GM18858 (cell line): ENCODE measurements around the gene AMFR.

Experiments used
- ATAC-seq: cut with Tn5 transposase; IDR thresholded peaks from one replicate; pipeline ENCODE4 v1.9.1; 2021; ENCODE audit not compliant: unreplicated experiment

Gene AMFR

DNA sequence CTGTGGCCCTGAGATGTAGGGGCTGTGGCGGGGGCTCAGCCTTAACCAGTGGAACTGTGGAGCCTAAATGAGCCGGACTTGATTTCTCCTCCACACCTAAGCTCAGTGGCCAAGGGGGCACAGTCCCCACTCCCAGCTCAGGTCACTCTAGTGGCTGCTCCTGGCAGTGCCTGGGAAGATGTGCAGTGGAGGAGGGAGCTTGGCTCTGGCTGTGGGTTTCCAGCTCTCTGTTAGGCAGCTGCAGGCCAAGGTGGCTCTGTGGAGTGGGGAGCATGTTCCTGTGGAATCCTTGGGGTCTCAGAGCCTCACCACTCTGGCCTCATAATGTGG is 76.3 kb downstream of the AMFR start:
- ATAC-seq: no peak

DNA sequence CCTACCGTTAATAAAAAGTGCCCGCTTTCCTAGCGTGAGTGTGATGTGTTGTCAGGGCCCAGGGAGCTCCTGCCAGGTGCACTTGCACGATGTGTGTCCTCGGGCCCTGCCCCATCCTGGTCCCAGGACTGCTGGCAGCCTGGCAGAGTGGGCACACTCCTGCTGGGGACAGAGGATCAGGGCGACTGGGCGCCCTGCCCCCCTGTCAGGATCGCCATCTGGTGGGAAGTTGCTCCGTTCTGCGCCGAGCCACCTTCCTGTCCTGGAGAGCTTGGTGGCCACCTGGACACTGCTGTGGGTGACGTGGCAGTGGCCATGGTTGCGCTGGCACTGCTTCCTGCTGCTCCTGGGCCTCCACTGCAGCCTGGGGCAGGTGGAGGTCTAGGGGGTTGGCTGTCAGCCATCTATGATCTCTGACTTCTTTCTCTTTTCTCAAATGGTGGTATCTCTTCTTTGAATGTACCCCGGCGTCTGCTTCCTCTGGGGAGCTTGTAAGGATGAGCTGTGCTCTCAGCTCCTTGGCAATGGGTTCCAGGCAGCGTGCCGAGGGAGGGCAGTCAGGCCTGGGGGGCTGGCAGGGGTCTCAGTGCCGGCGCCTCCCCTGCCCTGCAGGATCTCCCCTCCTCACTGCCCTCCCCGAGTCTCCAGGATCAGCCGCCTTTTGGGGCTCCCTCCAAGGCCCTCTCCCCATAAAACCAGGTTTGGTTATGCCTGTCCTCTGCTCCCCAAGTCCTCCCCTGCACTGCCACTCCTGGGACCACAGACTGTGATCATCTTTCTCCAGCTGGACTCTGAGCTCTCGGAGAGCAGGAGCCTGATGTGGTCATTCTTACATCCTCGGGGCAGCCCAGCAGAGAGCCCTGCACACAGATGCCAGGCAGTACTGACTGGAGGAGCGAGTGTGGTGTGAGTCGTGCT is 76.9 kb downstream of the AMFR start:
- no peak for ATAC-seq

DNA sequence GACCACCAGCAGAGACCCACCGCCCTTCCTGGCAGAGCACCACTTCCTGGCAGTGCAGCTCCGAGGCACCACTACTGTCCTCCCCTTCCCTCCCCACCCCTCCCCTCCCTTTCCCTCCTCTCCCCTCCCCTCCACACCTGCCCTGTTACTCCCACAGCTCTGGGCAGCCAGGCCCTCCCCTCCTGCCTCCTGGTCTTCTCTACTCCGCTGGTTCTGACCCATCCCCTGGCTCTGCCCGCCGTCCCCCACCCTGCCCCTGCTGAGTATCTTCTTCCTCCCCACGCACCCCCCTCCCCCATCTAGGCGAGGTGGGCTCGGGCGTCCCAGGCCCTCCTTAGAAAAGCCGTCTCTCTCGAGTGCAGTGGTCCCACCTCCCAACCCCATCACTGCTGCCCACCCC is 77.7 kb downstream of the AMFR start:
- no peak for ATAC-seq

- no peak for ATAC-seq
These were observed 78.2 kb downstream of the AMFR start for GRCh38 chr16:56347166-56347565.

DNA sequence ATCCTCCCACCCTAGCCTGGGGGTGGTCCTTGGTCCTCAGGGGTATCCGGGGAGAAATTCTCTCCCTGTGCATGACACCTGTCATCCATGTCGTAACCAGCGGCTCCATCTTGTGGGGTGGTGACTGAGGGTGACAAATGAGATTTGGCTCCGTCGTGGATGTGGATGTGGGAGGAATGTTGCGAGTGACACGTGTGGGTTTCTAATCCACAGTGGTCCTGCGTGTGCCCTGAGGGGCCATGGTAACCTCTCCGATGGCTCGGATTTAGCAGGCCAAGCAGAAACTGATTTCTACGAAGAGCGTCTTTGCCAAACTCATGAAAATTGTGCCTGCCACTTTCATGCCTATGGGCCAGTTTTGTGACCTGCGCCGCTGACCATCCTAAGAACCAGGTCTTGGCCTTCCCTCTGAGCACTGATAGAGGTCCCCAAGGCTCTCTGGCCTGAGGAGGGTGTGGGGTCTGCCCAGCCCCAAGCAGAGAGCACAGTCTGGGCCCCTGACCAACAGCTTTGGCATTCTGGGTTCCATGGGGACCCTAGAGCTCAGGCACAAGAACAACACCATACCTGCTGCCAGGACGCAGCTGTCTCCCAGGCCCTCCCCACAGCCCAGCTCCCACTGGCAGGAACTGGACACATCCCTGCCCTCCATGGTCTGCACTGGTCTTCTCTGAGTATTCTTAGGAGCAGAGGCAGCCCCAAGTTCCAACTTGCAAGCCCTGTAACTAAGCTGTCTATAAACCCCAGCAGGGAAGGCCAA is 79.0 kb downstream of the AMFR start:
- no peak for ATAC-seq

DNA sequence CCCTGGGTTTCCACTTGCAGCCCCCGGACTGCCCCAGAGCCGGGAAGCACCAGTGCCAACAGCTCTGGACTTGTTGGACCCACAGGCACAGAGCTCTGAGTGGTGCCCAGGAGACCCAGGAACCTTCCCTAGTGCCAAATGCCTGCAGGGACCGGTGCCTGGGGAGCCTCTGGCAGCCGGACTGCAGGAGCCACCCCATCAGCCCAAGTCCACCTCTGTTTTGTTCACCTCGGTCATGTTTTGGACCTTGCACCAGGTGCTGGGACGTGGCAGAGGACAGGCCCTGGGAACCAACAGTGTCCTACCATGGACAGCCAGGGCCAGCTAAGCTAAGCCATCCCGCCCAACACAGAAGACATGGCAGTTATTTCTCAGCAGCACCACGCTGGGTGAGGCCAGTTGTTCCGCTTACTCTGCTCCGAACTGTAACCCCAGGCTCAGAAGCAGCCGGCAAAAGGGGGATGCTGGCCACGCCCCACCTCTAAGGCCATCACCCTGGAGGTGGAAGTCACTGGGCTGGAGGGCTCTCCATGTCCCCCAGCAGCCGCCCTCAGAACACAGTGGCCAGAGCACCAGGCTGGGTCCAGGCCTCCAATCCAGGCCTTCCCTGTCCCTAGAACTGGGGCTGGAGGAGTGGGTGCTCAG is 79.8 kb downstream of the AMFR start:
- no peak for ATAC-seq

GRCh38 chr16:56344518-56345405 is 80.6 kb downstream of the AMFR start:
- ATAC-seq: no peak

DNA sequence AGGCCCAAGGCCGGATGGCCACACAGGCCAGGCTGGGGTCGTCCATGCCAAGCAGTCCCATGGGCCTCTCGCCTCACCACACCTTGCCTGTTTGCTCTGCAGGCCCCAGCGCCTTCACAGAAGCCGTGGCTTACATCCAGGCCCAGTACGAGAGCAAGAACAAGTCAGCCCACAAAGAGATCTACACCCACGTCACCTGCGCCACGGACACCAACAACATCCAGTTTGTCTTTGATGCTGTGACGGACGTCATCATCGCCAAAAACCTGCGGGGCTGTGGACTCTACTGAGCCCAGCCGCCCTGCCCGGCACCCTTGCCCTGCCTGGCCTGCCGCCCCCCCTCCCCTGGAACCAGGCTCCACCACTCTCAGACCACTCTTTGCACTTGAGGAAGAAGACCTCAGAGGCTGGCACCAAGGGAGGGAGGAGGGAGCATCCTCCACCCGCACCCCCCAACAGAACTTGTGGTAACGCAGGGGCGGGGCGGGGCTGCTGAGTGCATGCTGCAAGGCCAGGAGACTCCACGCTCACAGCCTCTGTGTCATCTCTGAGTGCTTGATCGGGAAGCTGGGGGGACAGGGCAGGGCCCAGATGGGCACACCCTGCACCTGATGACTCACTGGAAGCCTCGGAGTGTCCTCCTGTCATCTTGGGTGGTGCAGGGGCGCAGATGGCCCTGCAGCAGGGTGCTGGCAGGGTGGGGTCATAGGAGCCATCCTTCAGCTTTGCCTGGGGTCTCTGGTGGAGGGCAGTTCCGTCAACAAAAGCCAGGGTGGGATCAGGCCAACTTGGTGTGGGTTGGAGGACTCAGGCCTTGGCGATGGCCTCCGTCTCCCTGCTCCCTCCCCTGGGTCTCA is 81.5 kb downstream of the AMFR start:
- ATAC-seq: no peak

DNA sequence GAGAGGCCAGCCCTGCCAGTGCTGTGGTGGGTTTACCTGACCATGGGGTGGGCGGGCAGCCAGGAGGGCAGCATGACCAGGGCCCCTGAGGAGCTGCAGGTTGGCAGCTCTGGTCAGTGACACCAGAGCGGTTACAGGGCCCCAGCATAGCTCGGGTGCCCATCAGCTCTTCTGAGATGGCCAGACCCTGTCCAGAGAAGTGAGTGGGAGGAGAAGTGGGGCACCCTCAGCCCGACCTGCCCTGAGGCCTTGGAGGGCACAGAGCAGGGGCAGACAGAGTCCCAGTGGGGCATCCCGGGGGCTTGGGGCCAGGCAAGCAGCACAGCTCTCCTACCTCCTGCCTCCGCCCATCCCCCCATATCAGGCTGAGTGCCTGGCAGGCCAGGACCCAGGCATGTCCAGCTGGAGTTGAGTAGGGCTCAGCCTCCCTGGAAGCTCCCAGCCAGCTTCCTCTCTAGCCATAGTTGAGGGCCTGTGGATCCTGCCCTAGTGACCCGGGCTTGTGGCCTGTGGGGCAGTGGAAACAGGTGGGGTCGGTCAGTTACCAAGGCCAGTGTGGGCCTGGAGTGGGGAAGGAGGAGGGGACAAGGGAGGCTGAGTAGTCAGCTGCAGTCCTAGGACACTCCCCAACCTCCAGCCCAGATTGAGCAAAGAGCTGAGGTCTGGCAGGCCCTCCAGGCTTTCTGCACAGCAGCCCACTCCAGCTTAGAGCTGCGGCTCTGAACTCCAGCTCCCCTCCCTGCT is 83.5 kb downstream of the AMFR start:
- ATAC-seq: no peak

DNA sequence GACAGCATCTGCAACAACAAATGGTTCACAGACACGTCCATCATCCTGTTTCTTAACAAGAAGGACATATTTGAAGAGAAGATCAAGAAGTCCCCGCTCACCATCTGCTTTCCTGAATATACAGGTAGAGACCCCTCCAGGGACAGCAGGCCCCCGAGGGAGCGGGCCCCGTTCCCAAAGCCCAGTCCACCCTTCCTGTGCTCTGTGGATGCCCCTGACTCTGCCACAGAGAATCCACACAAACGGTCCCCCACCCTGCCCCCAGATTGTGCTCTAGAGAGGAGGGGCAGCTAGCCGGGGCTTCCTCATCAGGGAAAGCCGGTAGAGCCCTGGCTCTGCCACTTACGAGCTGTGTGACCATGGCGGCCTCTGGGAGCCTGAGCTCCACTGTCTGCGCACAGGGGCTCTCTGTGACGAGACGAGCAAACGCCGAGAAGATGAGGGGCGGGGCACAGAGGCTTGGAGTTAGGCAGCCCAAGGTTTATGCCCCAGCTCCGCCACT is 84.4 kb downstream of the AMFR start:
- no peak for ATAC-seq

DNA sequence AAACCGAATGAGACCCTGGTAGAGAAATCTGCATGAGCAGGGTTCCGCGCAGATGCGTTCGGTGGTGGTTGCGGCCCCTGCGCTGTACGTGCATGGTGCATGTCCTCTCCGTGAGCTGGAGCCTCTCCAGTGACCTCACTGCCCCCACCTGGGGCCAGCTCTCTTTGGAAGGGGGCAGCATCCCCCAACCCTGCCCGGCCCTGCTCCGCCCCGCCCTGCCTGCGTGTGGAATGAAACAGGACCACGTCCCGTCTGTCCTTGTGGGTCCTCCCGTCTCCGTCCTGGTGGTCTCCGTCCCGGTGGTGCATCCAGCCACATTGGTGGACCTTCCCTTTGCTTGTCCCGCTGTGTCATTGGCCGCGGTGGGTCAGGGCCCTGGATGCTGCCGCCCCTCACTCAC is 84.9 kb downstream of the AMFR start:
- no peak for ATAC-seq

- ATAC-seq: no peak
These were observed 85.7 kb downstream of the AMFR start for GRCh38 chr16:56339431-56340195.

- ATAC-seq: no peak
These were observed 86.6 kb downstream of the AMFR start for GRCh38 chr16:56338566-56339318.

DNA sequence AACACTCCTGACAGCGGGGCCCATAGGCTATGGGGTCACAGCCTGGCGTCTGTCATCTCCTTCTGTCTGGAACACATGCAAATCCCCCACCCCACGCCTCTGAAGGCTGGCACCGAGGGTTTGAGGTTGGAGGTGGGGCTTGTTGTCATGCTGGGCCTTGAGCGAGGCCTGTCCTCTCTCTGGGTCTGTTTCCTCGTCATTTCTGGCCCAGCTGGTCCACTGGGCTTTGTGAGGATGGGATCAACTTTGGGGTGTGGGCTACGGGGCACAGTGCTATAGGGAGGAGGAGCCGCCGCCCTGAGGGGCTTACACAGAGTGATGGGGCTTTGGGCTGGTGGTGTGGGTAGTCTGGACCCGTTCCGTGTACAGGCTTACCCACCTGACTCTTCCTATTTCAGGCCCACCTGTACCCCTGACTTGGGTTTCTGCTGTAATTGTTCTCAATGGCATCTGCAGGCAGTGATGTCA is 87.5 kb downstream of the AMFR start:
- ATAC-seq: no peak

- ATAC-seq: no peak
These were observed 88.1 kb downstream of the AMFR start for GRCh38 chr16:56337131-56337857.

GRCh38 chr16:56336711-56337110 is 88.6 kb downstream of the AMFR start:
- no peak for ATAC-seq
